Measurements from ENCODE around the gene PTPRK. TPM values are rescaled to one million over a fixed set of nuclear protein-coding genes. Genes with fewer than 3 reads are reported as not detected.

Gene PTPRK
- total RNA-seq, 1 donor from 2014 or later = 117 TPM

GRCh38 chr6:128499079-128499731 lies 21.2 kb downstream of the PTPRK start:
- Histone ChIP-seq H3K27me3 (ENCODE audit: control insufficient read depth, insufficient read depth, low read length) (no peaks in the 10 kb centered on the region), H3K4me3 (ENCODE audit: low read depth, low read length) (no peak overlapping the region), H3K36me3 (ENCODE audit: control insufficient read depth, insufficient read depth, low read length) (no peaks in the 10 kb centered on the region)
- no peak for TF ChIP-seq CTCF (IDR thresholded peaks at IDR 0.05; ENCODE audit: insufficient read depth, low read length, poor library complexity, severe bottlenecking)
- DNase-seq (ENCODE audit: low read depth) = no peak

- no peaks in the 10 kb centered on the region for H3K27me3 ChIP-seq (ENCODE audit: control insufficient read depth, insufficient read depth, low read length)
- H3K4me3 ChIP-seq (ENCODE audit: low read depth, low read length) = no peak overlapping the region
- no peak for DNase-seq (ENCODE audit: low read depth)
- no peak for TF ChIP-seq CTCF (IDR thresholded peaks at IDR 0.05; ENCODE audit: insufficient read depth, low read length, poor library complexity, severe bottlenecking)
- H3K36me3 ChIP-seq (ENCODE audit: control insufficient read depth, insufficient read depth, low read length) = no peaks in the 10 kb centered on the region
Observed at GRCh38 chr6:128498234-128498633, 22.2 kb downstream of the PTPRK start.

- no peak for DNase-seq (ENCODE audit: low read depth)
- Histone ChIP-seq H3K36me3 (ENCODE audit: control insufficient read depth, insufficient read depth, low read length) (no peaks in the 10 kb centered on the region), H3K27me3 (ENCODE audit: control insufficient read depth, insufficient read depth, low read length) (no peaks in the 10 kb centered on the region), H3K4me3 (ENCODE audit: low read depth, low read length) (no peak overlapping the region)
- no peak for TF ChIP-seq CTCF (IDR thresholded peaks at IDR 0.05; ENCODE audit: insufficient read depth, low read length, poor library complexity, severe bottlenecking)
Observed at GRCh38 chr6:128495536-128496333, 24.7 kb downstream of the PTPRK start.

GRCh38 chr6:128494440-128494839 lies 26.0 kb downstream of the PTPRK start:
- Histone ChIP-seq H3K27me3 (ENCODE audit: control insufficient read depth, insufficient read depth, low read length) (no peaks in the 10 kb centered on the region), H3K36me3 (ENCODE audit: control insufficient read depth, insufficient read depth, low read length) (no peaks in the 10 kb centered on the region), H3K4me3 (ENCODE audit: low read depth, low read length) (no peak overlapping the region)
- no peak for DNase-seq (ENCODE audit: low read depth)
- TF ChIP-seq CTCF (IDR thresholded peaks at IDR 0.05; ENCODE audit: insufficient read depth, low read length, poor library complexity, severe bottlenecking) = no peak

- TF ChIP-seq CTCF (IDR thresholded peaks at IDR 0.05; ENCODE audit: insufficient read depth, low read length, poor library complexity, severe bottlenecking) = no peak
- Histone ChIP-seq H3K4me3 (ENCODE audit: low read depth, low read length) (no peak overlapping the region), H3K27me3 (ENCODE audit: control insufficient read depth, insufficient read depth, low read length) (no peaks in the 10 kb centered on the region), H3K36me3 (ENCODE audit: control insufficient read depth, insufficient read depth, low read length) (no peaks in the 10 kb centered on the region)
- DNase-seq (ENCODE audit: low read depth) = no peak
Observed at GRCh38 chr6:128493877-128494276, 26.5 kb downstream of the PTPRK start.
